GM19372 (cell line): Measurements from ENCODE around the gene GNAI1.

ENCODE experiments used
- ATAC-seq: cut with Tn5 transposase; IDR thresholded peaks from one replicate; pipeline ENCODE4 v1.9.1; 2021; ENCODE audit warnings: mild to moderate bottlenecking, low read depth, moderate library complexity; ENCODE audit not compliant: unreplicated experiment

Gene GNAI1

GRCh38 chr7:80244206-80244916 lies 109.7 kb downstream of the GNAI1 start:
- ATAC-seq = no peak

DNA sequence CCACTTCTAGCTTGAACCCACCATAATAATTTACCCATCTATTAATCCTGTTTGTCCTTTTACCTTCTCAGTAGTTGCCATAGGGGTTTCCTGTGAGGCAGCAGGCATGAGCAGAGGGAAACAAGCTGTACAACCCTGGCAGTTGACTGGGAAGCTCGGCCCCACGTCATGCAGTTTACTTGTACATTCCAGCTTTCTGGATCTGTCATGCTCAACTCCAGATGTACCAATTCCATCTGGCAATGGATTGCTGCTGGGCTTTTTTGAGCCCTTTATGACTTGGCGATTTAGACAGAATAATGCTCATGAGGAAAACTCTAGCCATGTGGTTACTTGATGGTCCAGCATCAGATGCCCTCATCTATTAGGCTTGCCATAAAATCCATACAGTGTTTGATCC lies 112.5 kb downstream of the GNAI1 start:
- ATAC-seq = no peak

DNA sequence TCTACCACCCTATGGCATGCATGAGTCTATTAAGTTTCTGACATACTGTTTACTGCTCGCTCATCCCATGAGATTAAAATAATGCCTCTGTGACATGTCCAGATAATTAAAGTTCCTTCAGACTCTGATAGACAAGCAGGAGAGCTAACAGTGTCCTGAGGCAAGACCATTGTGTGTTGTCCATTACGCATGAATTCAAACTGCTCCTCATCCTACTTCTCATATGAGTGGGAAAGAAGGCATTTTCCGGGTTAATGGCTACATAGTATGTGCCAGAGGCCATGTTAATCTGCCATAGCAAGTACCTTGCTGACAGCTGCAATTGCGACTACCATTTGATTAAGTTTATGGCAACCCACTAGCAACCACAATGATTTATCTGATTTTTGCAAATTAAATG lies 113.3 kb downstream of the GNAI1 start:
- no peak for ATAC-seq

DNA sequence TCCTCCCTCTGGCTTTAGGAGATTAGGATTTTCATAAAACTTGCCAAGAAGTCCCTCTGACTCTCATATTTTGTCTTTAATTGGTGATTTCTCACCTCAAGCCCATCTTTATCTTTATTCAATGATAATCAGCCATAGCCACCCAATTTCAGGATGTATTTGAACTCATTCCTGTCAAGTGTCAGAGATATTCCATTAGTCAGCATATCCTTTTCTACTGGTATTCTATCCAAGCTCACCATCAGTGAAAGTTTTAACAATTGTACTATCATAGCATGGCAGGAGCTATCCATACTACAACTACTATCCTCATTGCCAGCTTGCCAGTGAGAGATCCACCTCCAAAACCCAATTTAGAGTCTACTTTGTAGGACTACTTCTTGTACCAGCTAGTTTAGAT lies 114.6 kb downstream of the GNAI1 start:
- ATAC-seq = no peak

DNA sequence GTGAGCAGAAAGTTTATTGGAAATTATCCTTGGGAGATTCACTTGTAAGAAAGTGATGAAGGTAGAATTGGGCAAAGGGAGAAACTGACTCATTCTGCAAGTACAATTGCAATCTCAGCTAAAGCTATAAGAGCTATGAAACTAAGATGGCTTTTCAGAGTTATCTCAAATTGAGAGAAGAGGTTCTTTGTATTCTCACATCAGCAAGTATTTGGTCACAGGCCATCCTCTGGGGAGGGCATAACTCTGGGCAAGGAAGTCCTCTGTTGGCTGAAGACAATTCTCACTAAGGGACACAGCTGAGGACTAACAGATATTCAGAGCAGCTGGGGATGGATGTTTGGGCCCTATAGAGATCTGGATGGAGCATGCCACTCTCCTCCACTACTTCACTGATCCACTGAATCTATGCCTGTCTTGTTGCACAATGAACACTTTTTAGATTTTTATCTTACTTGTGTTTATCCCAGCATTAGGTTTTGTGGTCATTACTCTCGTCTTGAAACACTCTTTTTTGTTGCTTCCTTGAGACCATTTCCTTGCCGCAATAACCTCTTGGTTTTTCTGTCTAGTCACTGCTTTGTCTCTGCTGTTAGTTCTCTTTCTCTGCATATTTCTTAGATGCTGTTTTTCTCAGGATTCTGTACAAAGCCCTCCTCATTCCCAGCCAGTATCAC lies 115.1 kb downstream of the GNAI1 start:
- ATAC-seq = no peak

DNA sequence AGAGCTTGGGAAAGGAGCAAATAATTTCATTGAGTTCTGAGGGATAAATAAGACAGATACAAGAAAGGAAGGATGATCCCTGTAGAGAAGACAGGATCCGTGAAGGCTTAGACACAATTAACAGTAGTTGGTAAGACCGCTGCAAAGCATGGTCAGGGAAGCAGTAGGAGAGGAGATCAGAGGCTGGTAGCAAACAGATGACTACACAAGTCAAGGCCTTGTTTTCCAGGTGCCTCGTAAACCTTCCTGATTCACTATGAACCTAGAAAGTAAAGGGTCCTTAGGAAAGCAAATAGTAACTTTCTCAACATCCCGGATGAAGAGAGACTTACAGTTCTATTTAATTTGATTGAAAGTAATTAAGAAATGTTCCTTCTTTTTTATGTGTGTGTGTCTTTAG lies 118.6 kb downstream of the GNAI1 start:
- ATAC-seq = no peak

DNA sequence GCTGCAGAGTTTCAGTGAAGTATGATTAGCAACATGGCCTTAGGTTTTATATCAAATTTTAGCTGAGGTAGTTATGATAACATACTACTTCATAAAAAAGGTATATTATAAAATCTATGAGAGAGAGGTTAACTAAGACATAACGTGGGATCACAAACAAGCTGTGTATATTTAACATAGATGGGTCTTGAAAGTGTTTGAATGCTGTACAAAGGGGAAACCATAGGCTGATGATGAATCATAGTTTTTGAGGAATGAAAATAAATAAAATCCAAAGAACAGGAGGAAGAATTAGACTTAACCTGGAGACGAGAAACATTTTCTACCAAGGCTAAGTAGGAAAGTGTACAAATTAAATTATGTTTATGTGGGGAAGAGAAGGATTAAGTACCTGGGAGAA lies 119.0 kb downstream of the GNAI1 start:
- no peak for ATAC-seq

DNA sequence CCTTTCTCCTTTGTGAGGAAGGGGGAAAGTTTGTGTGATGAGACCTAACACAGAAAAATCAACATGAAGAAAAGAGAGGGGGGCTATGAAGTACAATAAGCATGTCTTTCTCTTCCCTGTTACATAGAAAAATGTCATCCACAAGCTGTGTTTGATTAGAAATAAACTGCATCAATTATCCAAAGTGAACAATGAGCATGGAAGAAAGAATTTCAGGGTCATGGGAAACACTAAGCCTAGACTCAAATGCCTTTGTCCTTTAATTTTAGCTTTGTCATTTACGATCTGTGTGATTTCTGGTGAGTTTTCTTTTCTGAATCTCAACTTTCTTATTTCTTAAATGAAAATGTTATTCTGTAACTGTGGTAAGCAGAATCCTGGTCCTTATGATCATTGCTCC lies 121.0 kb downstream of the GNAI1 start:
- ATAC-seq = no peak

DNA sequence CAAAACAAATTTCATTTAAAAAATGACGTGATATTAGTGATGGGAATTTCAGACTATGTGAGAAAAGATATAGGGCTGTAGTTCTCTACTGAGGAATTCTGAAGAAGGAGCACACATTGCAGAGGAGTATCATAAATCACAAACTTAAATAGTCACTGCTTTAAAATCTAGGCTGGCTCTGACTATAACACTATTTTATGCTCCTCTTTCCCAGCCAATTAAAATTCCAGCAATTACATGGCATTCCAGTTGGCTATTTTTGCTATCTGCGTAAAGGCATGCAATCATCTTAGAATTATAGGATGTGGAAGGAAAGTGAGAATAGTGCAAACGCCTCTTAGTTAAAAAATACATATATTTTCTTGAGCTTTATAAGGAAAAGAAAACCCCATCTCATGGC lies 123.1 kb downstream of the GNAI1 start:
- ATAC-seq = no peak

GRCh38 chr7:80260606-80261005 lies 126.0 kb downstream of the GNAI1 start:
- ATAC-seq = no peak

- ATAC-seq = no peak
These were observed 128.7 kb downstream of the GNAI1 start for GRCh38 chr7:80263333-80263732.

DNA sequence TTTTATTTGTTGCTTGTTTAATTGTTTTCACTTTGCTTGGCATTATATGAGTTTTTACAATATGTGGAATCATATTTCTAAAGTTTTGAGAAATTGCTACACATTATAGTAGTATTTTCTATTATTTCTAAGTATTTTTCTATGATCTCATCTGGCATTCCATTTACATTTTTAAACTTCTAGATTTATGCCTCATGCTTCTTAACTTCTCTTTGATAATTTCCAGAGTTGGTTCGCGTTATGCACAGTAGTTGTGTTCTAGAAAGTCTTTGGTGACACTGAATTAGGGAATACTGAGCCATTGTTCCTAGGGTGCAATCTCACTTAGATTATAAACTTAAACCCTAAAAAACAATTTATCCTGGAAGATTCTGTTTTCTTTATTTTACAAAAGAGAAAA lies 129.2 kb downstream of the GNAI1 start:
- no peak for ATAC-seq

- ATAC-seq = no peak
These were observed 130.3 kb downstream of the GNAI1 start for GRCh38 chr7:80264769-80265495.

GRCh38 chr7:80272560-80273239 lies 138.1 kb downstream of the GNAI1 start:
- ATAC-seq = no peak

GRCh38 chr7:80273327-80273726 lies 138.7 kb downstream of the GNAI1 start:
- ATAC-seq = no peak

- no peak for ATAC-seq
These were observed 140.6 kb downstream of the GNAI1 start for GRCh38 chr7:80275192-80275605.
